Endometrial microvascular endothelial cells (primary cell): ENCODE measurements around the gene KRABD2.
"Not testable (repeated sequence)": the region's sequence is repeated elsewhere in the genome, so short reads cannot be mapped to it uniquely, and the experiment has no call there.

Source experiments
- in situ Hi-C: cut with HindIII; loops from 2 replicates; pipeline ENCODE4 v1.10.0; 2017; ENCODE audit warnings: low sequenced_read_pairs, low pct_unique_long_range_greater_than_20kb; ENCODE audit errors: inconsistent ontology term

Gene KRABD2

GRCh38 chr17:8394497-8394896 is 18.0 kb upstream of the KRABD2 start:
- in situ Hi-C loops, result not testable (repeated sequence)

GRCh38 chr17:8393470-8394231 is 17.1 kb upstream of the KRABD2 start:
- in situ Hi-C loops, result no loop called here

GRCh38 chr17:8392674-8393469 is 16.4 kb upstream of the KRABD2 start:
- in situ Hi-C loops, result no loop called here

GRCh38 chr17:8392274-8392673 is 15.8 kb upstream of the KRABD2 start:
- in situ Hi-C loops, result no loop called here

- in situ Hi-C loops, result no loop called here
Observed at GRCh38 chr17:8391711-8392110, 15.2 kb upstream of the KRABD2 start.

GRCh38 chr17:8387914-8388651 is 11.6 kb upstream of the KRABD2 start:
- in situ Hi-C loops, result no loop called here

- in situ Hi-C loops, result no loop called here
Observed at GRCh38 chr17:8386841-8387240, 10.3 kb upstream of the KRABD2 start.

GRCh38 chr17:8384801-8385378 is 8.4 kb upstream of the KRABD2 start:
- in situ Hi-C loops, result no loop called here

GRCh38 chr17:8383143-8383822 is 6.8 kb upstream of the KRABD2 start, which contains the start of gene RPL26:
Gene RPL26 (minus strand): TSS chr17:8383193. CDS start chr17:8382310, 883 bp downstream.
- in situ Hi-C loops, result no loop called here

- in situ Hi-C loops, result no loop called here
Observed at GRCh38 chr17:8382880-8383142, 6.3 kb upstream of the KRABD2 start.

- in situ Hi-C loops, result no loop called here
Observed at GRCh38 chr17:8382052-8382879, 5.8 kb upstream of the KRABD2 start.

GRCh38 chr17:8380049-8380448 is 3.5 kb upstream of the KRABD2 start:
- in situ Hi-C loops, result no loop called here

- in situ Hi-C loops, result loop anchor here (10.0 kb wide), 1 partner anchor 53 kb away; no protein-coding TSS in a partner anchor
Observed at GRCh38 chr17:8378117-8378516, 1.6 kb upstream of the KRABD2 start.

GRCh38 chr17:8377422-8377821 is 918 bp upstream of the KRABD2 start:
- in situ Hi-C loops, result loop anchor here (10.0 kb wide), 1 partner anchor 53 kb away; no protein-coding TSS in a partner anchor

- in situ Hi-C loops, result loop anchor here (10.0 kb wide), 1 partner anchor 51 kb away; no protein-coding TSS in a partner anchor
Observed at GRCh38 chr17:8375738-8376259, 705 bp downstream of the KRABD2 start.

GRCh38 chr17:8373856-8374255 is 2.6 kb downstream of the KRABD2 start:
- in situ Hi-C loops, result loop anchor here (10.0 kb wide), 1 partner anchor 49 kb away; no protein-coding TSS in a partner anchor

- in situ Hi-C loops, result loop anchor here (10.0 kb wide), 1 partner anchor 48 kb away; no protein-coding TSS in a partner anchor
Observed at GRCh38 chr17:8372422-8372821, 4.1 kb downstream of the KRABD2 start.
